Astrocyte (in vitro differentiated cells and primary cell): ENCODE data around the gene CORO2B. TPM values are rescaled to one million over a fixed set of nuclear protein-coding genes. Genes with fewer than 3 reads are reported as not detected.

Experiments
- DNase-seq: peaks from one replicate; pipeline ENCODE4 v3.0.0-alpha.2; 2010; ENCODE audit warnings: low read depth
- FAIRE-seq: peaks from 2 replicates; lab custom pipeline; 2011; peaks lifted over from hg19 to GRCh38; lab: Jason Lieb, UNC
- H2AFZ ChIP-seq: 2 replicates; pipeline ENCODE4 v1.6.0; 2012; ENCODE audit warnings: low read depth, low read length, inconsistent platforms
- H3K27ac ChIP-seq: 2 replicates; pipeline ENCODE4 v1.5.1; 2011; ENCODE audit warnings: low read depth, low read length, inconsistent platforms
- H3K27me3 ChIP-seq: 2 replicates; pipeline ENCODE4 v1.6.0; 2011; ENCODE audit warnings: low read length, inconsistent platforms; ENCODE audit not compliant: insufficient read depth
- H3K36me3 ChIP-seq: 2 replicates; pipeline ENCODE4 v1.5.1; 2011; ENCODE audit warnings: low read length, inconsistent platforms; ENCODE audit not compliant: insufficient read depth
- H3K4me1 ChIP-seq: 2 replicates; pipeline ENCODE4 v1.5.1; 2011; ENCODE audit warnings: low read length, inconsistent platforms; ENCODE audit not compliant: insufficient read depth
- H3K4me2 ChIP-seq: 2 replicates; pipeline ENCODE4 v1.6.0; 2012; ENCODE audit warnings: low read length, inconsistent platforms
- H3K4me3 ChIP-seq: 2 replicates; pipeline ENCODE4 v1.5.1; 2011; ENCODE audit warnings: low read depth, mild to moderate bottlenecking, low read length, inconsistent platforms; ENCODE audit not compliant: insufficient read depth
- H3K79me2 ChIP-seq: 2 replicates; pipeline ENCODE4 v1.6.0; 2012; ENCODE audit warnings: mild to moderate bottlenecking, low read length, inconsistent platforms; ENCODE audit not compliant: insufficient read depth
- H3K9ac ChIP-seq: 2 replicates; pipeline ENCODE4 v1.6.0; 2012; ENCODE audit warnings: mild to moderate bottlenecking, low read length, inconsistent platforms
- H3K9me3 ChIP-seq: 2 replicates; pipeline ENCODE4 v1.5.1; 2012; ENCODE audit warnings: low read depth, mild to moderate bottlenecking, low read length, inconsistent platforms; ENCODE audit not compliant: insufficient read depth
- H4K20me1 ChIP-seq: 2 replicates; pipeline ENCODE4 v1.6.0; 2012; ENCODE audit warnings: low read length, inconsistent platforms; ENCODE audit not compliant: insufficient read depth
- H3K27ac Mint-ChIP-seq: one replicate; pipeline ENCODE4 v1.8.0; 2021; ENCODE audit warnings: mild to moderate bottlenecking, mixed read lengths; ENCODE audit not compliant: unreplicated experiment
- H3K27me3 Mint-ChIP-seq: one replicate; pipeline ENCODE4 v1.8.0; 2021; ENCODE audit warnings: low read depth, mixed read lengths; ENCODE audit not compliant: unreplicated experiment
- H3K36me3 Mint-ChIP-seq: one replicate; pipeline ENCODE4 v1.8.0; 2021; ENCODE audit warnings: low read depth, mixed read lengths; ENCODE audit not compliant: unreplicated experiment
- H3K4me1 Mint-ChIP-seq: one replicate; pipeline ENCODE4 v1.8.0; 2021; ENCODE audit warnings: low read depth, mixed read lengths; ENCODE audit not compliant: unreplicated experiment
- H3K4me3 Mint-ChIP-seq: one replicate; pipeline ENCODE4 v1.8.0; 2021; ENCODE audit warnings: mild to moderate bottlenecking, moderate library complexity, mixed read lengths; ENCODE audit not compliant: unreplicated experiment
- H3K9me3 Mint-ChIP-seq: one replicate; pipeline ENCODE4 v1.8.0; 2021; ENCODE audit warnings: mild to moderate bottlenecking, mixed read lengths; ENCODE audit not compliant: unreplicated experiment
- CTCF ChIP-seq: IDR thresholded peaks from 2 replicates; pipeline ENCODE4 v1.5.1; 2011; ENCODE audit warnings: low read depth, mild to moderate bottlenecking, inconsistent platforms, low read length, moderate library complexity; ENCODE audit not compliant: insufficient read depth
- EZH2 ChIP-seq: IDR thresholded peaks from 2 replicates; pipeline ENCODE4 v1.6.1; 2012; ENCODE audit warnings: mild to moderate bottlenecking, low read length, inconsistent platforms; ENCODE audit not compliant: insufficient read depth
- total RNA-seq: library from RNA; stranded (reverse); gene quantifications from 2 replicates; pipeline ENCODE4 v1.2.1, GENCODE V29; 2021

Gene CORO2B
- total RNA-seq, 1 donor from 2014 or later, result 7.4 TPM

GRCh38 chr15:68542771-68543164 lies 36.0 kb upstream of the CORO2B start:
- no peak overlapping the region for H2AFZ ChIP-seq
- H3K27me3 ChIP-seq, result no peaks in the 10 kb centered on the region
- no peak overlapping the region for H3K4me3 Mint-ChIP-seq
- H3K36me3 ChIP-seq, result no peaks in the 10 kb centered on the region
- H3K4me3 ChIP-seq, result no peak overlapping the region
- peaks cover 2% of the 10 kb centered on the region for H3K9me3 Mint-ChIP-seq
- H3K9ac ChIP-seq, result peak overlapping the region; percentile 49
- no peaks in the 10 kb centered on the region for H4K20me1 ChIP-seq
- H3K4me1 ChIP-seq, result peaks cover 16% of the 10 kb centered on the region
- H3K36me3 Mint-ChIP-seq, result no peaks in the 10 kb centered on the region
- H3K9me3 ChIP-seq, result peaks cover 2% of the 10 kb centered on the region
- FAIRE-seq (no peak), DNase-seq (no peak)
- H3K27me3 Mint-ChIP-seq, result no peaks in the 10 kb centered on the region
- peak overlapping the region; percentile 90 for H3K27ac ChIP-seq
- peaks cover 48% of the 10 kb centered on the region for H3K4me1 Mint-ChIP-seq
- no peaks in the 10 kb centered on the region for H3K79me2 ChIP-seq
- TF ChIP-seq CTCF, result no peak
- no peak for TF ChIP-seq EZH2
- peak overlapping the region; percentile 71 for H3K4me2 ChIP-seq
- H3K27ac Mint-ChIP-seq, result peak overlapping the region; percentile 93

- peak; percentile 86 for FAIRE-seq
- H3K27ac Mint-ChIP-seq, result peak overlapping the region; percentile 93
- peaks cover 46% of the 10 kb centered on the region for H3K4me1 Mint-ChIP-seq
- H3K36me3 ChIP-seq, result no peaks in the 10 kb centered on the region
- no peaks in the 10 kb centered on the region for H3K79me2 ChIP-seq
- H3K27me3 Mint-ChIP-seq, result no peaks in the 10 kb centered on the region
- H3K9me3 Mint-ChIP-seq, result peaks cover 2% of the 10 kb centered on the region
- H2AFZ ChIP-seq, result peak overlapping the region; percentile 6
- H3K27me3 ChIP-seq, result no peaks in the 10 kb centered on the region
- H3K9me3 ChIP-seq, result peaks cover 2% of the 10 kb centered on the region
- H3K9ac ChIP-seq, result peak overlapping the region; percentile 69
- H3K4me2 ChIP-seq, result peak overlapping the region; percentile 71
- TF ChIP-seq CTCF (no peak), EZH2 (no peak)
- H3K27ac ChIP-seq, result peak overlapping the region; percentile 90
- no peaks in the 10 kb centered on the region for H4K20me1 ChIP-seq
- H3K4me3 Mint-ChIP-seq, result no peak overlapping the region
- no peaks in the 10 kb centered on the region for H3K36me3 Mint-ChIP-seq
- peaks cover 16% of the 10 kb centered on the region for H3K4me1 ChIP-seq
- DNase-seq, result peak; percentile 96
- H3K4me3 ChIP-seq, result no peak overlapping the region
These were observed 35.4 kb upstream of the CORO2B start for GRCh38 chr15:68543165-68544008.

GRCh38 chr15:68546318-68546717 lies 32.5 kb upstream of the CORO2B start:
- no peak for DNase-seq
- no peaks in the 10 kb centered on the region for H3K36me3 Mint-ChIP-seq

More at GRCh38 chr15:68546318-68546717, 32.5 kb upstream of the CORO2B start:
- TF ChIP-seq EZH2, result no peak
- Mint-ChIP-seq H3K4me1 (peaks cover 34% of the 10 kb centered on the region), H3K4me3 (no peak overlapping the region), H3K27ac (no peak overlapping the region), H3K27me3 (no peaks in the 10 kb centered on the region), H3K9me3 (peaks cover 2% of the 10 kb centered on the region)
- peaks cover 16% of the 10 kb centered on the region for H3K4me1 ChIP-seq
- no peaks in the 10 kb centered on the region for H3K36me3 ChIP-seq
- H3K4me2 ChIP-seq, result no peak overlapping the region
- no peaks in the 10 kb centered on the region for H4K20me1 ChIP-seq
- H3K27me3 ChIP-seq, result no peaks in the 10 kb centered on the region
- H3K9ac ChIP-seq, result no peak overlapping the region
- H3K4me3 ChIP-seq, result no peak overlapping the region
- no peak overlapping the region for H3K27ac ChIP-seq
- no peaks in the 10 kb centered on the region for H3K9me3 ChIP-seq
- no peaks in the 10 kb centered on the region for H3K79me2 ChIP-seq
- no peak for FAIRE-seq
- no peak overlapping the region for H2AFZ ChIP-seq
